ENCODE results near the gene SARS1. TPM values are rescaled to one million over a fixed set of nuclear protein-coding genes. Genes with fewer than 3 reads are reported as not detected.

The SARS1 gene
- total and polyA plus RNA-seq, 2 of the 13 experiments (the other 11 are each of a cell fraction or from before 2014, with no cell fraction given), result 103 to 134 TPM

DNA sequence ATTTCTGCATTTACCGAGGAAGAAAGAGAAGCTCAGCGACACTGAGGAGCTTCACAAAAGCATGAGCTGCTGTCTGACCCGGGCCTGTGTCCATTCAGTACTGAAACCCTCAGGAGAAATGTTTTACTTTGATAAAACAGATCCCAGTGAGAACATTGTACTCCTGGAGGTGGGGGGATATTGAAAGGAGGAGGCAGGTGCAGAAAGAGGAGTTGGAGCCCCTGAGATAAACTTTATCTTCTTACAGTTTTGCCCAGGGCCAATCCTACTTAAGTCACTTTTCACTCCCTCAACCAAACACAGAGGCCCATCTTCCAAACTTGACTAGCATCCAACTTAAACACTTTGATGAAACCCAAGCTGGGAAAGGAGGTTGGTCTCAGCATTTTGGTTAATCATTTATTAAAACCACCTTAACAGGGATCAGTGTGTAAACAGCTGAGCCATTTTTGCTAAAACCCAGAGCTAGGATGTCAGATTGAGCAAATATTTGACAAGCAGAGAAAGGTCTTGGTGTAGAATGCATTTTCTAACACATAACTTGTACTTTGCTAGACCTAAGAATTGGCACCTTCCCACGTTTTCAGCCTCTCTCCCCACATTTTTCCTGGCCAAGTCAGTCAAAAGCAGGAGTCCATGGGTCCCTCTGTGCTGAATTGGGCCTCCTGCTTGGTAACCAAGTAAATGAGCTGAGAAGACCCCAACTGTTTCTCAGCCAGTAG lies 32.5 kb upstream of the SARS1 start (continued):
- TF ChIP-seq ZBTB7B (CRISPR knock-in tag; IDR thresholded peaks at IDR 0.05) (peak; percentile 49; the same call in 1 of the 2 replicates), PPARG (CRISPR knock-in tag; conservative IDR thresholded peaks at IDR 0.05) (peak; percentile 74), IKZF4 (CRISPR knock-in tag; IDR thresholded peaks at IDR 0.05; ENCODE audit: borderline replicate concordance, low read depth, not compliant biosample characterization) (no peak), ZNF407 (CRISPR knock-in tag; IDR thresholded peaks at IDR 0.05; ENCODE audit: not compliant biosample characterization) (no peak), ZNF354B (CRISPR knock-in tag; IDR thresholded peaks at IDR 0.05) (no peak), ZNF7 (CRISPR knock-in tag; IDR thresholded peaks at IDR 0.05) (no peak), SMAD9 (CRISPR knock-in tag; IDR thresholded peaks at IDR 0.05) (no peak), SIX1 (CRISPR knock-in tag; IDR thresholded peaks at IDR 0.05; ENCODE audit: borderline replicate concordance) (peak; percentile 97)
- TF ChIP-seq, protein P1, sequence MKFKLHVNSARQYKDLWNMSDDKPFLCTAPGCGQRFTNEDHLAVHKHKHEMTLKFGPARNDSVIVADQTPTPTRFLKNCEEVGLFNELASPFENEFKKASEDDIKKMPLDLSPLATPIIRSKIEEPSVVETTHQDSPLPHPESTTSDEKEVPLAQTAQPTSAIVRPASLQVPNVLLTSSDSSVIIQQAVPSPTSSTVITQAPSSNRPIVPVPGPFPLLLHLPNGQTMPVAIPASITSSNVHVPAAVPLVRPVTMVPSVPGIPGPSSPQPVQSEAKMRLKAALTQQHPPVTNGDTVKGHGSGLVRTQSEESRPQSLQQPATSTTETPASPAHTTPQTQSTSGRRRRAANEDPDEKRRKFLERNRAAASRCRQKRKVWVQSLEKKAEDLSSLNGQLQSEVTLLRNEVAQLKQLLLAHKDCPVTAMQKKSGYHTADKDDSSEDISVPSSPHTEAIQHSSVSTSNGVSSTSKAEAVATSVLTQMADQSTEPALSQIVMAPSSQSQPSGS (CRISPR knock-in tag; IDR thresholded peaks at IDR 0.05), result peak; percentile 47; the same call in 1 of the 2 replicates
- TF ChIP-seq, protein P2, sequence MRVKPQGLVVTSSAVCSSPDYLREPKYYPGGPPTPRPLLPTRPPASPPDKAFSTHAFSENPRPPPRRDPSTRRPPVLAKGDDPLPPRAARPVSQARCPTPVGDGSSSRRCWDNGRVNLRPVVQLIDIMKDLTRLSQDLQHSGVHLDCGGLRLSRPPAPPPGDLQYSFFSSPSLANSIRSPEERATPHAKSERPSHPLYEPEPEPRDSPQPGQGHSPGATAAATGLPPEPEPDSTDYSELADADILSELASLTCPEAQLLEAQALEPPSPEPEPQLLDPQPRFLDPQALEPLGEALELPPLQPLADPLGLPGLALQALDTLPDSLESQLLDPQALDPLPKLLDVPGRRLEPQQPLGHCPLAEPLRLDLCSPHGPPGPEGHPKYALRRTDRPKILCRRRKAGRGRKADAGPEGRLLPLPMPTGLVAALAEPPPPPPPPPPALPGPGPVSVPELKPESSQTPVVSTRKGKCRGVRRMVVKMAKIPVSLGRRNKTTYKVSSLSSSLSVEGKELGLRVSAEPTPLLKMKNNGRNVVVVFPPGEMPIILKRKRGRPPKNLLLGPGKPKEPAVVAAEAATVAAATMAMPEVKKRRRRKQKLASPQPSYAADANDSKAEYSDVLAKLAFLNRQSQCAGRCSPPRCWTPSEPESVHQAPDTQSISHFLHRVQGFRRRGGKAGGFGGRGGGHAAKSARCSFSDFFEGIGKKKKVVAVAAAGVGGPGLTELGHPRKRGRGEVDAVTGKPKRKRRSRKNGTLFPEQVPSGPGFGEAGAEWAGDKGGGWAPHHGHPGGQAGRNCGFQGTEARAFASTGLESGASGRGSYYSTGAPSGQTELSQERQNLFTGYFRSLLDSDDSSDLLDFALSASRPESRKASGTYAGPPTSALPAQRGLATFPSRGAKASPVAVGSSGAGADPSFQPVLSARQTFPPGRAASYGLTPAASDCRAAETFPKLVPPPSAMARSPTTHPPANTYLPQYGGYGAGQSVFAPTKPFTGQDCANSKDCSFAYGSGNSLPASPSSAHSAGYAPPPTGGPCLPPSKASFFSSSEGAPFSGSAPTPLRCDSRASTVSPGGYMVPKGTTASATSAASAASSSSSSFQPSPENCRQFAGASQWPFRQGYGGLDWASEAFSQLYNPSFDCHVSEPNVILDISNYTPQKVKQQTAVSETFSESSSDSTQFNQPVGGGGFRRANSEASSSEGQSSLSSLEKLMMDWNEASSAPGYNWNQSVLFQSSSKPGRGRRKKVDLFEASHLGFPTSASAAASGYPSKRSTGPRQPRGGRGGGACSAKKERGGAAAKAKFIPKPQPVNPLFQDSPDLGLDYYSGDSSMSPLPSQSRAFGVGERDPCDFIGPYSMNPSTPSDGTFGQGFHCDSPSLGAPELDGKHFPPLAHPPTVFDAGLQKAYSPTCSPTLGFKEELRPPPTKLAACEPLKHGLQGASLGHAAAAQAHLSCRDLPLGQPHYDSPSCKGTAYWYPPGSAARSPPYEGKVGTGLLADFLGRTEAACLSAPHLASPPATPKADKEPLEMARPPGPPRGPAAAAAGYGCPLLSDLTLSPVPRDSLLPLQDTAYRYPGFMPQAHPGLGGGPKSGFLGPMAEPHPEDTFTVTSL (CRISPR knock-in tag; IDR thresholded peaks at IDR 0.05; ENCODE audit: borderline replicate concordance), result peak; percentile 86; the same call in 1 of the 2 replicates

All from HepG2 (cell line).